Measurements from ENCODE around the gene TBC1D14. TPM values are rescaled to one million over a fixed set of nuclear protein-coding genes. Genes with fewer than 3 reads are reported as not detected.
A peak's percentile ranks its signal among the peaks of the same experiment; 100 is the strongest.

The TBC1D14 gene
- total and polyA plus RNA-seq, 9 of the 15 experiments (the other 6 are each of a cell fraction or from before 2014, with no cell fraction given) = 2.1 to 59.6 (median 44.8) TPM

- TF ChIP-seq TAF15 (IDR thresholded peaks at IDR 0.05; ENCODE audit: low read depth, low read length) (no peak), IRF2 (CRISPR knock-in tag; IDR thresholded peaks at IDR 0.05) (no peak), CBX1 (IDR thresholded peaks at IDR 0.05; ENCODE audit: low read depth) (peak; percentile 73; the same call in 1 of the 2 replicates), STAG1 (CRISPR knock-in tag; IDR thresholded peaks at IDR 0.05; ENCODE audit: borderline replicate concordance) (no peak), HDAC2 (IDR thresholded peaks at IDR 0.05) (no peak), BHLHE40 (IDR thresholded peaks at IDR 0.05; ENCODE audit: low read length) (peak; percentile 79), CTBP1 (IDR thresholded peaks at IDR 0.05; ENCODE audit: borderline replicate concordance) (peak; percentile 77), ARID4B (CRISPR knock-in tag; IDR thresholded peaks at IDR 0.05) (peak; percentile 66; the same call in 1 of the 2 replicates), ZNF449 (CRISPR knock-in tag; IDR thresholded peaks at IDR 0.05) (no peak), ZEB2 (IDR thresholded peaks at IDR 0.05) (no peak), MAFF (IDR thresholded peaks at IDR 0.05; ENCODE audit: low read length) (no peak), NFYB (IDR thresholded peaks at IDR 0.05; ENCODE audit: extremely low read depth, insufficient read length) (no peak), HEY1 (CRISPR knock-in tag; IDR thresholded peaks at IDR 0.05; ENCODE audit: borderline replicate concordance) (no peak)
- TF ChIP-seq, protein P1, sequence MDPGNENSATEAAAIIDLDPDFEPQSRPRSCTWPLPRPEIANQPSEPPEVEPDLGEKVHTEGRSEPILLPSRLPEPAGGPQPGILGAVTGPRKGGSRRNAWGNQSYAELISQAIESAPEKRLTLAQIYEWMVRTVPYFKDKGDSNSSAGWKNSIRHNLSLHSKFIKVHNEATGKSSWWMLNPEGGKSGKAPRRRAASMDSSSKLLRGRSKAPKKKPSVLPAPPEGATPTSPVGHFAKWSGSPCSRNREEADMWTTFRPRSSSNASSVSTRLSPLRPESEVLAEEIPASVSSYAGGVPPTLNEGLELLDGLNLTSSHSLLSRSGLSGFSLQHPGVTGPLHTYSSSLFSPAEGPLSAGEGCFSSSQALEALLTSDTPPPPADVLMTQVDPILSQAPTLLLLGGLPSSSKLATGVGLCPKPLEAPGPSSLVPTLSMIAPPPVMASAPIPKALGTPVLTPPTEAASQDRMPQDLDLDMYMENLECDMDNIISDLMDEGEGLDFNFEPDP (CRISPR knock-in tag; IDR thresholded peaks at IDR 0.05) = no peak
- TF ChIP-seq, protein P2, sequence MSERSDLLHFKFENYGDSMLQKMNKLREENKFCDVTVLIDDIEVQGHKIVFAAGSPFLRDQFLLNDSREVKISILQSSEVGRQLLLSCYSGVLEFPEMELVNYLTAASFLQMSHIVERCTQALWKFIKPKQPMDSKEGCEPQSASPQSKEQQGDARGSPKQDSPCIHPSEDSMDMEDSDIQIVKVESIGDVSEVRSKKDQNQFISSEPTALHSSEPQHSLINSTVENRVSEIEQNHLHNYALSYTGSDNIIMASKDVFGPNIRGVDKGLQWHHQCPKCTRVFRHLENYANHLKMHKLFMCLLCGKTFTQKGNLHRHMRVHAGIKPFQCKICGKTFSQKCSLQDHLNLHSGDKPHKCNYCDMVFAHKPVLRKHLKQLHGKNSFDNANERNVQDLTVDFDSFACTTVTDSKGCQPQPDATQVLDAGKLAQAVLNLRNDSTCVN (CRISPR knock-in tag; IDR thresholded peaks at IDR 0.05) = no peak
- TF ChIP-seq, protein P3, sequence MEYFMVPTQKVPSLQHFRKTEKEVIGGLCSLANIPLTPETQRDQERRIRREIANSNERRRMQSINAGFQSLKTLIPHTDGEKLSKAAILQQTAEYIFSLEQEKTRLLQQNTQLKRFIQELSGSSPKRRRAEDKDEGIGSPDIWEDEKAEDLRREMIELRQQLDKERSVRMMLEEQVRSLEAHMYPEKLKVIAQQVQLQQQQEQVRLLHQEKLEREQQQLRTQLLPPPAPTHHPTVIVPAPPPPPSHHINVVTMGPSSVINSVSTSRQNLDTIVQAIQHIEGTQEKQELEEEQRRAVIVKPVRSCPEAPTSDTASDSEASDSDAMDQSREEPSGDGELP (CRISPR knock-in tag; IDR thresholded peaks at IDR 0.05; ENCODE audit: borderline replicate concordance) = peak; percentile 72
These were observed at the start of gene TBC1D14 (continued) for GRCh38 chr4:6909113-6909969.

All from K562 (cell line).